Stimulated activated CD4-positive, alpha-beta T cell treated with anti-CD3 and anti-CD28 coated beads, Interleukin-1b, Interleukin-23, amount 100 ng/mL, for 4 hours (primary cell): ENCODE data around the gene CNEP1R1.

ENCODE experiments used
- DNase-seq, 2 donors: peaks; one replicate each; pipeline ENCODE4 v3.0.0-alpha.2; 2020; ENCODE audit warnings: low read depth in 2 of 2

The CNEP1R1 gene

GRCh38 chr16:50065241-50065623 lies 40.2 kb downstream of the CNEP1R1 start:
- no peak for DNase-seq

GRCh38 chr16:50065624-50066481 lies 40.8 kb downstream of the CNEP1R1 start, which contains the start of gene HEATR3:
TSS of gene HEATR3 (plus strand) at chr16:50065970. CDS start at chr16:50066132, 162 bp downstream.
- DNase-seq = peak; percentile 93 to 98

GRCh38 chr16:50066482-50067289 lies 41.7 kb downstream of the CNEP1R1 start:
- DNase-seq = no peak

- DNase-seq = peak in 1 of 2 donors; percentile 5
Observed at GRCh38 chr16:50067290-50067853, 42.3 kb downstream of the CNEP1R1 start.

- no peak for DNase-seq
Observed at GRCh38 chr16:50068550-50068949, 43.5 kb downstream of the CNEP1R1 start.

- no peak for DNase-seq
Observed at GRCh38 chr16:50069060-50069459, 44.0 kb downstream of the CNEP1R1 start.

- DNase-seq = no peak
Observed at GRCh38 chr16:50071075-50071671, 46.1 kb downstream of the CNEP1R1 start.

GRCh38 chr16:50072730-50073129 lies 47.7 kb downstream of the CNEP1R1 start:
- no peak for DNase-seq

- no peak for DNase-seq
Observed at GRCh38 chr16:50079397-50080140, 54.5 kb downstream of the CNEP1R1 start.

- no peak for DNase-seq
Observed at GRCh38 chr16:50081428-50082018, 56.5 kb downstream of the CNEP1R1 start.

GRCh38 chr16:50083996-50084395 lies 59.0 kb downstream of the CNEP1R1 start:
- no peak for DNase-seq

GRCh38 chr16:50086176-50086575 lies 61.2 kb downstream of the CNEP1R1 start:
- DNase-seq = no peak
